ENCODE data around the gene SLC17A7. TPM values are rescaled to one million over a fixed set of nuclear protein-coding genes. Genes with fewer than 3 reads are reported as not detected.
A peak's percentile ranks its signal among the peaks of the same experiment; 100 is the strongest.

Gene SLC17A7
- total RNA-seq, 1 donor from 2014 or later, result 0.55 TPM

- Mint-ChIP-seq H3K36me3 (ENCODE audit: low read depth) (no peaks in the 10 kb centered on the region), H3K27me3 (peaks cover 74% of the 10 kb centered on the region), H3K4me3 (no peak overlapping the region), H3K27ac (no peak overlapping the region), H3K4me1 (peaks cover 48% of the 10 kb centered on the region), H3K9me3 (no peaks in the 10 kb centered on the region)
- ChIA-PET POLR2A (interaction anchor here (0.7 to 1.9 kb wide), 2 partner anchors 15 to 22 kb away, joined by 3 to 4 read pairs; no protein-coding TSS in a partner anchor), CTCF (interaction anchor here (1.1 to 1.5 kb wide), 3 partner anchors 39 to 205 kb away, joined by 3 to 5 read pairs (median 4); no protein-coding TSS in a partner anchor)
- TF ChIP-seq CTCF (IDR thresholded peaks at IDR 0.05), result no peak
- DNase-seq (no peak), ATAC-seq (ENCODE audit: low read depth) (no peak)
- intact Hi-C loops (cut with micrococcal nuclease), result no loop called here
These were observed 10.5 kb downstream of the SLC17A7 start for GRCh38 chr19:49430678-49431329.

- peaks cover 74% of the 10 kb centered on the region for H3K27me3 Mint-ChIP-seq
- POLR2A ChIA-PET, result interaction anchor here (0.8 to 1.9 kb wide), 3 partner anchors 10 to 23 kb away, joined by 3 to 4 read pairs (median 3); partner anchors contain the start of gene ALDH16A1
- peaks cover 46% of the 10 kb centered on the region for H3K4me1 Mint-ChIP-seq
These were observed 11.1 kb downstream of the SLC17A7 start for GRCh38 chr19:49430172-49430677.

GRCh38 chr19:49428547-49429451 lies 12.5 kb downstream of the SLC17A7 start:
- ChIA-PET POLR2A (interaction anchor here (0.7 to 1.9 kb wide), 4 partner anchors 20 to 92 kb away, joined by 3 to 12 read pairs (median 5); partner anchors contain the start of gene ALDH16A1), CTCF (interaction anchor here (0.7 kb wide), 1 partner anchor 15 kb away, joined by 3 read pairs; no protein-coding TSS in a partner anchor)
- DNase-seq (no peak), ATAC-seq (ENCODE audit: low read depth) (no peak)
- peaks cover 73% of the 10 kb centered on the region for H3K27me3 Mint-ChIP-seq
- no peak overlapping the region for H3K27ac Mint-ChIP-seq
- H3K4me3 Mint-ChIP-seq, result peak overlapping the region; percentile 70
- intact Hi-C loops (cut with micrococcal nuclease), result loop anchor here (2.0 kb wide), 1 partner anchor 14 kb away; no protein-coding TSS in a partner anchor
- TF ChIP-seq CTCF (IDR thresholded peaks at IDR 0.05), result no peak
- H3K36me3 Mint-ChIP-seq (ENCODE audit: low read depth), result no peaks in the 10 kb centered on the region
- peaks cover 50% of the 10 kb centered on the region for H3K4me1 Mint-ChIP-seq
- H3K9me3 Mint-ChIP-seq, result no peaks in the 10 kb centered on the region

More at GRCh38 chr19:49430172-49430677, 11.1 kb downstream of the SLC17A7 start:
- no peaks in the 10 kb centered on the region for H3K36me3 Mint-ChIP-seq (ENCODE audit: low read depth)
- no peak for TF ChIP-seq CTCF (IDR thresholded peaks at IDR 0.05)
- no peak overlapping the region for H3K27ac Mint-ChIP-seq
- CTCF ChIA-PET, result interaction anchor here (1.1 to 1.3 kb wide), 2 partner anchors 129 to 204 kb away, joined by 3 to 5 read pairs; no protein-coding TSS in a partner anchor
- no peak for DNase-seq
- no peaks in the 10 kb centered on the region for H3K9me3 Mint-ChIP-seq
- H3K4me3 Mint-ChIP-seq, result no peak overlapping the region
- ATAC-seq (ENCODE audit: low read depth), result no peak
- intact Hi-C loops (cut with micrococcal nuclease), result no loop called here

- DNase-seq, result no peak
These were observed 13.3 kb downstream of the SLC17A7 start for GRCh38 chr19:49427855-49428546.

More at GRCh38 chr19:49427855-49428546, 13.3 kb downstream of the SLC17A7 start:
- ATAC-seq (ENCODE audit: low read depth), result peak; percentile 61
- H3K27ac Mint-ChIP-seq, result no peak overlapping the region
- H3K36me3 Mint-ChIP-seq (ENCODE audit: low read depth), result no peaks in the 10 kb centered on the region
- POLR2A ChIA-PET, result interaction anchor here (1.7 kb wide), 1 partner anchor 87 kb away, joined by 6 read pairs; no protein-coding TSS in a partner anchor
- peak overlapping the region; percentile 70 for H3K4me3 Mint-ChIP-seq
- no peak for TF ChIP-seq CTCF (IDR thresholded peaks at IDR 0.05)
- H3K9me3 Mint-ChIP-seq, result no peaks in the 10 kb centered on the region
- CTCF ChIA-PET, result no interaction called here
- H3K27me3 Mint-ChIP-seq, result peaks cover 73% of the 10 kb centered on the region
- intact Hi-C loops (cut with micrococcal nuclease), result loop anchor here (2.0 kb wide), 1 partner anchor 15 kb away; no protein-coding TSS in a partner anchor
- H3K4me1 Mint-ChIP-seq, result peaks cover 51% of the 10 kb centered on the region
